Stimulated activated CD8-positive, alpha-beta memory T cell treated with anti-CD3 and anti-CD28 coated beads, Interleukin-7, amount 100 ng/mL, for 48 hours (primary cell): Measurements from ENCODE around the gene RACGAP1.
A peak's percentile ranks its signal among the peaks of the same experiment; 100 is the strongest.

Experiments used
- DNase-seq, 2 donors: peaks; one replicate each; pipeline ENCODE4 v3.0.0-alpha.2; 2020; ENCODE audit warnings: low read depth in 1 of 2; ENCODE audit errors: extremely low read depth in 1 of 2

RACGAP1 gene

GRCh38 chr12:50056639-50056976, 31.3 kb upstream of the RACGAP1 start:
- DNase-seq = no peak

GRCh38 chr12:50055831-50056638, 30.7 kb upstream of the RACGAP1 start:
- peak in 1 of 2 donors; percentile 23 for DNase-seq

- no peak for DNase-seq
Measured at GRCh38 chr12:50053583-50053982, 28.3 kb upstream of the RACGAP1 start.

- no peak for DNase-seq
Measured at GRCh38 chr12:50052964-50053363, 27.7 kb upstream of the RACGAP1 start.

GRCh38 chr12:50052544-50052943, 27.2 kb upstream of the RACGAP1 start:
- DNase-seq = no peak

- no peak for DNase-seq
Measured at GRCh38 chr12:50051101-50051806, 26.0 kb upstream of the RACGAP1 start.

GRCh38 chr12:50050410-50051098, 25.3 kb upstream of the RACGAP1 start:
- no peak for DNase-seq

- no peak for DNase-seq
Measured at GRCh38 chr12:50050119-50050385, 24.8 kb upstream of the RACGAP1 start.

- DNase-seq = no peak
Measured at GRCh38 chr12:50049254-50050118, 24.2 kb upstream of the RACGAP1 start.

GRCh38 chr12:50047693-50048250, 22.5 kb upstream of the RACGAP1 start:
- DNase-seq = no peak

- no peak for DNase-seq
Measured at GRCh38 chr12:50043854-50044253, 18.6 kb upstream of the RACGAP1 start.

GRCh38 chr12:50043308-50043707, 18.0 kb upstream of the RACGAP1 start:
- DNase-seq = no peak

- peak in 1 of 2 donors; percentile 34 for DNase-seq
Measured at GRCh38 chr12:50042693-50043092, 17.4 kb upstream of the RACGAP1 start.

- no peak for DNase-seq
Measured at GRCh38 chr12:50041962-50042361, 16.7 kb upstream of the RACGAP1 start.

GRCh38 chr12:50041062-50041860, 16.0 kb upstream of the RACGAP1 start:
- DNase-seq = no peak

- no peak for DNase-seq
Measured at GRCh38 chr12:50040657-50041056, 15.4 kb upstream of the RACGAP1 start.

GRCh38 chr12:50039151-50039835, 14.0 kb upstream of the RACGAP1 start:
- peak; percentile 68 to 80 for DNase-seq

- DNase-seq = no peak
Measured at GRCh38 chr12:50038336-50038735, 13.0 kb upstream of the RACGAP1 start.

- DNase-seq = no peak
Measured at GRCh38 chr12:50032854-50033581, 7.7 kb upstream of the RACGAP1 start.
